Peyer's patch (tissue), 4 donors: Measurements from ENCODE around the gene CDKAL1.

Experiments
- POLR2A ChIP-seq, 2 donors: fragments of 450-650 bp; IDR thresholded peaks; one replicate each; pipeline ENCODE4 v1.5.1; 2017; ENCODE audit warnings: antibody characterized with exemption in 2 of 2, mild to moderate bottlenecking in 2 of 2, moderate library complexity in 2 of 2
- TF ChIP-seq, protein P1 (sequence below), 6 experiments: fragments of 450-650 bp in 4 of 6; fragments of 200-600 bp in 2 of 6; sonication (generic) in 1 of 6; IDR thresholded peaks; one replicate each; pipeline ENCODE4 v1.5.1; 2017 to 2019; ENCODE audit warnings: antibody characterized with exemption in 6 of 6, mild to moderate bottlenecking in 3 of 6, moderate library complexity in 1 of 6

DNA sequence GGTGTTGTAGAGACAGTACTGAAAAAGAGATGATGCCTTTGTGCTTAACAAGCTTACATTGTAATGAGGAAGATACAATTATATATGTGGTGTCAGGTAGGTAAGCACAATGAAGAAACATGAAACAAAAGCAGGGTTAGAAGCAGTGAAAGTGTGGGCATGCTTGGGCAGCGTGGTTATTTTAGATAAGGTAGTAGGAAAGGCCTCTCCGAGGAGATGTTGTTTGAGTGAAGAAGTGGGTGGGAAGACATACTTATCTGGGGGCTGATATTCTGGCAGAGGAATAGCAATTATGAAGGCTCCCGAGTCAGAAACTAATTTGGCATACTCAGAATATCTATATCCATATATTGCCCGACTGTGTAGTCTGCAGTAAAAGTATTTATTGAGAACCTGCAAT, 4.7 kb downstream of the CDKAL1 start:
- TF ChIP-seq, protein P1, sequence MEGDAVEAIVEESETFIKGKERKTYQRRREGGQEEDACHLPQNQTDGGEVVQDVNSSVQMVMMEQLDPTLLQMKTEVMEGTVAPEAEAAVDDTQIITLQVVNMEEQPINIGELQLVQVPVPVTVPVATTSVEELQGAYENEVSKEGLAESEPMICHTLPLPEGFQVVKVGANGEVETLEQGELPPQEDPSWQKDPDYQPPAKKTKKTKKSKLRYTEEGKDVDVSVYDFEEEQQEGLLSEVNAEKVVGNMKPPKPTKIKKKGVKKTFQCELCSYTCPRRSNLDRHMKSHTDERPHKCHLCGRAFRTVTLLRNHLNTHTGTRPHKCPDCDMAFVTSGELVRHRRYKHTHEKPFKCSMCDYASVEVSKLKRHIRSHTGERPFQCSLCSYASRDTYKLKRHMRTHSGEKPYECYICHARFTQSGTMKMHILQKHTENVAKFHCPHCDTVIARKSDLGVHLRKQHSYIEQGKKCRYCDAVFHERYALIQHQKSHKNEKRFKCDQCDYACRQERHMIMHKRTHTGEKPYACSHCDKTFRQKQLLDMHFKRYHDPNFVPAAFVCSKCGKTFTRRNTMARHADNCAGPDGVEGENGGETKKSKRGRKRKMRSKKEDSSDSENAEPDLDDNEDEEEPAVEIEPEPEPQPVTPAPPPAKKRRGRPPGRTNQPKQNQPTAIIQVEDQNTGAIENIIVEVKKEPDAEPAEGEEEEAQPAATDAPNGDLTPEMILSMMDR (IDR thresholded peaks at IDR 0.05), result no peak
- no peak for TF ChIP-seq POLR2A (IDR thresholded peaks at IDR 0.05)
